Cardiac septum (tissue), 1 donor: ENCODE measurements around the gene LUZP2. TPM values are rescaled to one million over a fixed set of nuclear protein-coding genes. Genes with fewer than 3 reads are reported as not detected.
"Not testable (repeated sequence)": the region's sequence is repeated elsewhere in the genome, so short reads cannot be mapped to it uniquely, and the experiment has no call there.

Experiments
- DNase-seq: peaks from one replicate; pipeline ENCODE4 v3.0.0-alpha.2; 2020; ENCODE audit warnings: low spot score
- intact Hi-C: fragments of 100-400 bp; cut with DNase I; formaldehyde crosslinking; loops from one replicate; pipeline ENCODE4 v1.14.0; 2022
- total RNA-seq: library from RNA; stranded (reverse); fragmentation: NEBNext Ultra II Directional; extraction: Animal tissue kit (Norgen Biotek cat#: 25700); gene quantifications from one replicate; pipeline ENCODE4 v1.2.1, GENCODE V29; 2021
- donor health status: DM: no; HTN: no; CAD: no.

The LUZP2 gene
- total RNA-seq, 1 donor from 2014 or later: 0.67 TPM

GRCh38 chr11:24999929-25000328 lies 503.1 kb downstream of the LUZP2 start:
- intact Hi-C loops, DNase-seq: not testable (repeated sequence)

- DNase-seq: no peak
- intact Hi-C loops: no loop called here
Measured at GRCh38 chr11:25037431-25037830, 540.6 kb downstream of the LUZP2 start.

GRCh38 chr11:25038131-25038530 lies 541.3 kb downstream of the LUZP2 start:
- DNase-seq: no peak
- intact Hi-C loops: no loop called here

GRCh38 chr11:25039165-25039564 lies 542.3 kb downstream of the LUZP2 start:
- intact Hi-C loops: no loop called here
- no peak for DNase-seq

GRCh38 chr11:25048632-25049031 lies 551.8 kb downstream of the LUZP2 start:
- intact Hi-C loops: no loop called here
- DNase-seq: no peak

- intact Hi-C loops: no loop called here
- no peak for DNase-seq
Measured at GRCh38 chr11:25052844-25053243, 556.0 kb downstream of the LUZP2 start.

GRCh38 chr11:25057861-25058260 lies 561.0 kb downstream of the LUZP2 start:
- intact Hi-C loops: no loop called here
- DNase-seq: no peak

- no peak for DNase-seq
- intact Hi-C loops: no loop called here
Measured at GRCh38 chr11:25065746-25066145, 568.9 kb downstream of the LUZP2 start.

- DNase-seq: no peak
- intact Hi-C loops: no loop called here
Measured at GRCh38 chr11:25066706-25067105, 569.9 kb downstream of the LUZP2 start.

- intact Hi-C loops: no loop called here
- DNase-seq: no peak
Measured at GRCh38 chr11:25068451-25068850, 571.6 kb downstream of the LUZP2 start.

- no peak for DNase-seq
- intact Hi-C loops: no loop called here
Measured at GRCh38 chr11:25094085-25094802, 597.4 kb downstream of the LUZP2 start.

GRCh38 chr11:25119416-25119815 lies 622.6 kb downstream of the LUZP2 start:
- DNase-seq: no peak
- intact Hi-C loops: no loop called here
